ENCODE data around the gene COCH.

The COCH gene

DNA sequence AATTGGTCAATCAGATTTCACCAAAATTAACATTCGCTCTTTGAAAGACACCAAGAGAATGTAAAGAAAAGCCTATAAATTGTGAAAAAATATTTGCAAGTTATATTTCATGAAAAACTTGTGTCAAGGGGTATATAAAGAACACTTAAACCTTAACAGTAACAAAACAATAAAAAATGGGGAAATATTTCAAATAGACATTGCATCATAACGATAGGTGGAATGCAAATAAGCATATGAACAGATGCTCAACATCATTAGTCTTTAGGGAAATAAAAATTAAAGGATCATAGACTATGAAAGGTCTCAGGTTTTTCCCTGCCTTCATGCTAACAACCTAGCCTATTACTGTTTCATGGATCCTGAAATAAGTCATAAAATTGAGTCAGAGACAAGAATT, 64.3 kb downstream of the COCH start:
- Histone ChIP-seq H3K4me2 (ENCODE audit: low read length, poor library complexity, severe bottlenecking) (no peak overlapping the region), H2BK120ac (ENCODE audit: low read depth, low read length) (no peak overlapping the region), H3K4me3 (ENCODE audit: insufficient read depth in 1 of 2, low read depth in 1 of 2, low read length in 2 of 2) (no peak overlapping the region), H4K8ac (ENCODE audit: low read length) (no peak overlapping the region), H3K4me1 (ENCODE audit: control insufficient read depth, insufficient read depth, low read depth, low read length) (no peaks in the 10 kb centered on the region), H3K18ac (ENCODE audit: low read depth in 1 of 2, low read length in 2 of 2) (no peak overlapping the region), H2BK15ac (ENCODE audit: low read depth, poor library complexity, severe bottlenecking) (no peak overlapping the region), H3K23ac (ENCODE audit: low read length in 2 of 2) (no peak overlapping the region), H3K9ac (ENCODE audit: low read length) (no peak overlapping the region), H3K9me3 (ENCODE audit: control insufficient read depth, low read length) (no peaks in the 10 kb centered on the region), H3K14ac (ENCODE audit: low read length in 2 of 2) (no peak overlapping the region), H2AK5ac (ENCODE audit: low read length, severe bottlenecking) (no peak overlapping the region), H2AFZ (ENCODE audit: low read depth, low read length) (no peak overlapping the region), H4K91ac (ENCODE audit: low read length) (no peak overlapping the region), H3K79me1 (replicated peaks; ENCODE audit: low read length, poor library complexity, severe bottlenecking) (peaks cover 15% of the 10 kb centered on the region), H3K27ac (ENCODE audit: low read length, poor library complexity, severe bottlenecking) (no peak overlapping the region), H3K36me3 (ENCODE audit: control insufficient read depth in 1 of 2, insufficient read depth in 2 of 2, low read depth in 1 of 2, low read length in 2 of 2) (peaks cover 6 to 87% of the 10 kb centered on the region in 2 experiments), H2BK5ac (ENCODE audit: low read depth, low read length, poor library complexity, severe bottlenecking) (no peak overlapping the region), H3K27me3 (ENCODE audit: control insufficient read depth in 1 of 2, insufficient read depth in 1 of 2, low read length in 2 of 2) (no peaks in the 10 kb centered on the region), H3K4ac (ENCODE audit: low read depth in 1 of 2, low read length in 2 of 2) (no peak overlapping the region), H2BK12ac (ENCODE audit: low read length in 2 of 2) (no peak overlapping the region)
- DNase-seq, result no peak
- no CpG with 5 or more reads among the region's 2 CpGs for WGBS

All from mesenchymal stem cell (in vitro differentiated cells and primary cell).